ENCODE results near the gene WDR55.

WDR55 gene

DNA sequence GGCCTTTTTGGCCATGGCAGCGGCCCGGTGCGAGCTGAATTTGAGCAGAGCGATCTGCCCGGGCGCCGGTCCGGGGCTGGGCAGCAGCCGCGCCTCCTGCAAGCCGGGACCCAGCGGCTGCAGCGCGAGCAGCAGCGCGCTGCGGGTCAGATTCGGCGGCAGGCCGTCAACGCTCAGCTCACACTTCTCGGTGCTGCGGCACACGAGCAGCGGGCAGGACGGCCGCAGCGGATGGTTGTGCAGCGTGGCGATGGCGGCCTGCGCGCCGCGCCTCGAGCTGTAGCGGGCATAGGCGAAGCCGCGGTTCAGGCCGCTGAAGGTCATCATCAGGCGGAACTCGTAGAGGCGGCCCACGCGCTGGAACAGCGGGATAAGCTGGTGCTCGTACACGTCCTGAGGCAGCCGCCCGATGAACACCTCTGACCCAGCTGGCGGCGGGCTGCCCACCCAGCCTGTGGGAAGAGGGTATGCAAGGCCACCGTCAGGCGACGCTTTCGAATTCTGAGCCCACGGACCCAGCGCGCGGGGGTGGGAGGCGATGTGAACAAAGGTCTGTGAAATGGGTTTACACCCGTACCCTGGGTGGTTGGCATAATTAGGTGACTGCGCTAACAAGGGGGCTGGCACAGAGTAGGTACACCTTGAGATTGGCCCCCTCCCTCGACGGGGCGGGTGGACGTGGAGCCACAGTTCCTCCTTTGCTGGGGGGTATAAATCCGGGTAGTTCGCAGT, 7.9 kb downstream of the WDR55 start:
- Histone ChIP-seq H3K27me3 (replicated peaks in 2 of 5; ENCODE audit: control insufficient read depth in 4 of 5, insufficient read depth in 5 of 5, low read length in 4 of 5) (no peaks in the 10 kb centered on the region), H3K27ac (ENCODE audit: insufficient read depth in 1 of 2, low read depth in 1 of 2, low read length in 2 of 2, poor library complexity in 1 of 2, severe bottlenecking in 2 of 2) (no peak overlapping the region), H3K36me3 (ENCODE audit: control insufficient read depth in 4 of 4, insufficient read depth in 4 of 4, low read length in 3 of 4) (peaks cover 16 to 85% (median 62%) of the 10 kb centered on the region in 4 experiments), H3K9me3 (ENCODE audit: control extremely low read depth in 1 of 5, control insufficient read depth in 4 of 5, insufficient read depth in 2 of 5, low read depth in 1 of 5, low read length in 4 of 5) (no peaks in the 10 kb centered on the region), H3K4me3 (ENCODE audit: control insufficient read depth in 1 of 7, extremely low read depth in 1 of 7, insufficient read depth in 4 of 7, low read depth in 2 of 7, low read length in 6 of 7) (no peak overlapping the region), H3K4me1 (ENCODE audit: control extremely low read depth in 1 of 4, control insufficient read depth in 4 of 4, insufficient read depth in 4 of 4, low read length in 3 of 4) (no peaks in the 10 kb centered on the region)
- peak in 1 of 3 donors; percentile 44 for DNase-seq
- ChIA-PET CTCF (no interaction called here), POLR2A (interaction anchor here (0.5 kb wide), 1 partner anchor 279 kb away, joined by 3 read pairs; no protein-coding TSS in a partner anchor)
- WGBS (ENCODE audit: insufficient coverage) = 96% methylated on average over 60 of the region's 70 CpGs

DNA sequence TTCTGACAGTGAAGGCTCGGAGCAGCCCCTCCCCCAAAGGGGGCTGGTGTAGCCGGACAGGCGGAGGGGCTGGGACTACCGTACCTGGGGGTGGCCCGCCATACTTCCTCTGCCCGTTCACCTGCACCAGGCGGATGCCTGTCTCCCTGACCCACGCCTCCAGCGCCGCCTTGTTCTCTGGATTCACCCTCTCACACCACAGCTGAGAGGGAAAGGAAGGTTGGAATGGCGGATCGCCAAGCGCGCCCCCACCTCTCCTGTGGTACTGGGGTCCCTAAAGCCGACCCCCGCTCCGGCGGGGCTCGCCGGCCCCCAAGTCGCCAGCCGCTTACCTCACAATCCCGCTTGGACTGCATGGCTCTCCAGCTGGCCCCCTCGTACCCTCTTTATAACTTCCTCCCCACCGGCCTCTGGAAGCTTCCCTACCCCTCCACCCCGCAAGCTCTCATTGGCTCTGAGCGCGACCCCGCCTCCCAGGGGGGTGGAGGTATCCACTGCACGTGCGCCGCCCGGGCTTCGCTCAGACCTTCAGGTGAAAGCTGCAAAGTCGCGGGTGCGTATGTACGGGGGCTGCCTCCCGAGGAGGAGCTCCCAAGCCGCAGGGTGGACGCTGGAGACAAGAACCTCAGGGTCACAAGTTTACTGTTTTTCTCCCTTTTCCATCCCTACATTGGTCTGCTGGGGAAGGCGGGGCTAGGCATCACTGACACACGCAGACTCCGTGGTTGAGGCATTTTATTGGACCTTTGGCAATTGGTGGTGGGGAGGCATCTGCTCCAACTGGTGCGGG, 8.7 kb downstream of the WDR55 start, which contains the start of gene DND1:
TSS of gene DND1 (minus strand) at position 390 of the 790 bp plus-strand sequence. CDS start at position 356, 34 bp downstream.
- H3K36me3 ChIP-seq (ENCODE audit: control insufficient read depth in 4 of 4, insufficient read depth in 4 of 4, low read length in 3 of 4) = peaks cover 22 to 87% (median 60%) of the 10 kb centered on the region in 4 experiments

DNA sequence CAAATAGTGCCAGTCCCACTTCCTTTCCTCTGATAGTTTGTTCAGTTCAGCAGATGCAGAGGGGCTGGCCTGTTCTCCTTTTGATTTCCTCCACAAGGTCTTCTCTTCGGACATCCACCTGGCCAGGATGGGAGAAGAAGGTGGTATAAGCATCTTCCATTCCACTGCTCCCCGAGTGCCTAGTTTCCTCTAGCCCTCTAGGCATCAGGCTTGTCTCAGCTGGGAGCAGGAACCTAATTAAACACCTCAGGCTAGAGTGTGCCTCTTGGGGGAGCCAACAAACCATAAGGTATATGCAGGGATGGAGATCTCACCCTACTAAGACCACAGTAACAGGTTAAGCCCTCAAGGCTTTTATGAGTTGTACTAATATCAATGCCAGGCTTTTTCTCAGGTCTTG, 9.5 kb downstream of the WDR55 start:
- Histone ChIP-seq H3K36me3 (ENCODE audit: control insufficient read depth in 4 of 4, insufficient read depth in 4 of 4, low read length in 3 of 4) (peaks cover 23 to 84% (median 55%) of the 10 kb centered on the region in 4 experiments), H3K27ac (ENCODE audit: insufficient read depth in 1 of 2, low read depth in 1 of 2, low read length in 2 of 2, poor library complexity in 1 of 2, severe bottlenecking in 2 of 2) (no peak overlapping the region), H3K4me3 (ENCODE audit: control insufficient read depth in 1 of 7, extremely low read depth in 1 of 7, insufficient read depth in 4 of 7, low read depth in 2 of 7, low read length in 6 of 7) (no peak overlapping the region), H3K4me1 (ENCODE audit: control extremely low read depth in 1 of 4, control insufficient read depth in 4 of 4, insufficient read depth in 4 of 4, low read length in 3 of 4) (no peaks in the 10 kb centered on the region), H3K27me3 (replicated peaks in 2 of 5; ENCODE audit: control insufficient read depth in 4 of 5, insufficient read depth in 5 of 5, low read length in 4 of 5) (no peaks in the 10 kb centered on the region), H3K9me3 (ENCODE audit: control extremely low read depth in 1 of 5, control insufficient read depth in 4 of 5, insufficient read depth in 2 of 5, low read depth in 1 of 5, low read length in 4 of 5) (no peaks in the 10 kb centered on the region)
- DNase-seq = no peak
- no CpG with 5 or more reads among the region's 2 CpGs for WGBS (ENCODE audit: insufficient coverage)
- POLR2A ChIA-PET = no interaction called here
- CTCF ChIA-PET = interaction anchor here (0.8 to 1.0 kb wide), 2 partner anchors 10 to 105 kb away, joined by 3 read pairs; no protein-coding TSS in a partner anchor

More for the DNA sequence above, 8.7 kb downstream of the WDR55 start, which contains the start of gene DND1:
- ChIA-PET POLR2A (interaction anchor here (0.5 kb wide), 1 partner anchor 280 kb away, joined by 3 read pairs; no protein-coding TSS in a partner anchor), CTCF (interaction anchor here (1.0 kb wide), 1 partner anchor 104 kb away, joined by 3 read pairs; no protein-coding TSS in a partner anchor)
- Histone ChIP-seq H3K4me3 (ENCODE audit: control insufficient read depth in 1 of 7, extremely low read depth in 1 of 7, insufficient read depth in 4 of 7, low read depth in 2 of 7, low read length in 6 of 7) (no peak within 1 kb of the TSS), H3K27ac (ENCODE audit: insufficient read depth in 1 of 2, low read depth in 1 of 2, low read length in 2 of 2, poor library complexity in 1 of 2, severe bottlenecking in 2 of 2) (no peak within 1 kb of the TSS), H3K9me3 (ENCODE audit: control extremely low read depth in 1 of 5, control insufficient read depth in 4 of 5, insufficient read depth in 2 of 5, low read depth in 1 of 5, low read length in 4 of 5) (no peaks in the 10 kb centered on the region), H3K4me1 (ENCODE audit: control extremely low read depth in 1 of 4, control insufficient read depth in 4 of 4, insufficient read depth in 4 of 4, low read length in 3 of 4) (no peaks in the 10 kb centered on the region), H3K27me3 (replicated peaks in 2 of 5; ENCODE audit: control insufficient read depth in 4 of 5, insufficient read depth in 5 of 5, low read length in 4 of 5) (no peaks in the 10 kb centered on the region)
- no peak for DNase-seq
- 97% methylated on average over 41 of the region's 45 CpGs for whole genome bisulfite sequencing (ENCODE audit: insufficient coverage)

DNA sequence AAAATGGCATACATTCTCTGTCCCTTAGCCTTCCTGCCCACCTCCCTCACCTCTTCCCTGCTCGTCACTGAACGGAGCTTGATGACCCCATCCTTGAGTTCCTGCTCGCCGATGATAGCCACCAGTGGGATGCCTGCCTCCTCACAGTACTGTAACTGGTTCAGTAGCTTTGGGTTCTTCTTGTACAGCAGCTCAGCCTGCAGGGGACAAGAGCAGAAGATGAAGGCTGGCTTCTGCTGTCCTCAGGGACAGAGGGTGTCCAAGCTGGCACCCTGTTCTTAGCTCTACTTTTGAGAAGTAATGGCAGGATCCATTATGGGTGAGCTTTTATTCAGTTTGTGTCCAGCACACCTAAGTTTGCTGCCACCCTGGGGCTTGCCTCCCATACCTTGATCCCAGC, 9.9 kb downstream of the WDR55 start:
- Histone ChIP-seq H3K27ac (ENCODE audit: insufficient read depth in 1 of 2, low read depth in 1 of 2, low read length in 2 of 2, poor library complexity in 1 of 2, severe bottlenecking in 2 of 2) (no peak overlapping the region), H3K4me1 (ENCODE audit: control extremely low read depth in 1 of 4, control insufficient read depth in 4 of 4, insufficient read depth in 4 of 4, low read length in 3 of 4) (no peaks in the 10 kb centered on the region), H3K27me3 (replicated peaks in 2 of 5; ENCODE audit: control insufficient read depth in 4 of 5, insufficient read depth in 5 of 5, low read length in 4 of 5) (no peaks in the 10 kb centered on the region), H3K9me3 (ENCODE audit: control extremely low read depth in 1 of 5, control insufficient read depth in 4 of 5, insufficient read depth in 2 of 5, low read depth in 1 of 5, low read length in 4 of 5) (no peaks in the 10 kb centered on the region), H3K4me3 (ENCODE audit: control insufficient read depth in 1 of 7, extremely low read depth in 1 of 7, insufficient read depth in 4 of 7, low read depth in 2 of 7, low read length in 6 of 7) (no peak overlapping the region), H3K36me3 (ENCODE audit: control insufficient read depth in 4 of 4, insufficient read depth in 4 of 4, low read length in 3 of 4) (peaks cover 24 to 84% (median 54%) of the 10 kb centered on the region in 4 experiments)
- DNase-seq = no peak
- ChIA-PET POLR2A (interaction anchor here (0.6 kb wide), 1 partner anchor 19 kb away, joined by 6 read pairs; no protein-coding TSS in a partner anchor), CTCF (interaction anchor here (0.7 to 1.0 kb wide), 4 partner anchors 9 to 105 kb away, joined by 3 read pairs; partner anchors contain the start of genes HARS1 and HARS2)
- WGBS (ENCODE audit: insufficient coverage) = 100% methylated on average over 4 of the region's 4 CpGs

DNA sequence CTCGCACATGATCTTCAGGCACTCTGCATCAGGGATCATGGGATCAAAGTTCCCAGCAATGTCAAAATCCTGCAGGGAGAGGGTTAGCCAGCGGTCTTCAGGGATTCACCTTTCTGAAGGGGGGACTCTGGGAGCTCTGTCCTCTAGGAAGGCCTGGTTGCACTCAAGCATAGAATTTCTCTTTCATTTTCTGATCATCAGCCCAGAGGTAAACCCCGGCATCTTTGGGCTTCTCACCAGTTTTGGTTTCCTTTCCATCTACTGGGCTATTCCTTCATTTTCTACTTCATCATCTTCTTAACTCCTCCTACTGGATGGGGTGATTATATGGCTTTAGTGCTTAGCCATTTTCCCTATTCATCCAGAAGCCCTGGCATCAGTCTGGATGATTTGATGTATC, 13.2 kb downstream of the WDR55 start:
- ChIA-PET CTCF (interaction anchor here (1.6 kb wide), 1 partner anchor 9 kb away, joined by 5 read pairs; no protein-coding TSS in a partner anchor), POLR2A (interaction anchor here (0.7 kb wide), 1 partner anchor 438 kb away, joined by 3 read pairs; no protein-coding TSS in a partner anchor)
- Histone ChIP-seq H3K9me3 (ENCODE audit: control extremely low read depth in 1 of 5, control insufficient read depth in 4 of 5, insufficient read depth in 2 of 5, low read depth in 1 of 5, low read length in 4 of 5) (no peaks in the 10 kb centered on the region), H3K27me3 (replicated peaks in 2 of 5; ENCODE audit: control insufficient read depth in 4 of 5, insufficient read depth in 5 of 5, low read length in 4 of 5) (no peaks in the 10 kb centered on the region), H3K36me3 (ENCODE audit: control insufficient read depth in 4 of 4, insufficient read depth in 4 of 4, low read length in 3 of 4) (peaks cover 29 to 81% (median 57%) of the 10 kb centered on the region in 4 experiments), H3K27ac (ENCODE audit: insufficient read depth in 1 of 2, low read depth in 1 of 2, low read length in 2 of 2, poor library complexity in 1 of 2, severe bottlenecking in 2 of 2) (no peak overlapping the region), H3K4me1 (ENCODE audit: control extremely low read depth in 1 of 4, control insufficient read depth in 4 of 4, insufficient read depth in 4 of 4, low read length in 3 of 4) (no peaks in the 10 kb centered on the region), H3K4me3 (ENCODE audit: control insufficient read depth in 1 of 7, extremely low read depth in 1 of 7, insufficient read depth in 4 of 7, low read depth in 2 of 7, low read length in 6 of 7) (no peak overlapping the region)
- DNase-seq = no peak
- 93% methylated on average over 3 of the region's 3 CpGs for WGBS (ENCODE audit: insufficient coverage)

DNA sequence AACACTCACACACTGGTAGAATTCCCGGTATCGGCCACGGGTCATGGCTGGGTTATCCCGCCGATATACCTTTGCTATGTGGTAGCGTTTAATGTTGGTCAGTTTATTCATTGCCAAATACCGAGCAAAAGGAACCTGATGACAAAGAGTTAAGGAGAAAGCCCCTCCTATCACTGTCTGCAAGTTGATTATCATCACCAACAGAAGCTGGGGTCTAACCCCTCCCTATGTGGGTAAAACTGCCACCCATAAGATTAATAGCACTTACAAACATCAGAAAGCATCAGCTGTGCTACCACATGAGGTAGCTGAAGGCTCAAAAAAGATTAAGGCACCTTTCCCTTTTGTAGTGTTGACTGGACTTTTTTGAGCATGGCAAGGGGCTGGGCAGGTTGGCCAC, 14.3 kb downstream of the WDR55 start:
- Histone ChIP-seq H3K36me3 (ENCODE audit: control insufficient read depth in 4 of 4, insufficient read depth in 4 of 4, low read length in 3 of 4) (peaks cover 25 to 74% (median 54%) of the 10 kb centered on the region in 4 experiments), H3K27ac (ENCODE audit: insufficient read depth in 1 of 2, low read depth in 1 of 2, low read length in 2 of 2, poor library complexity in 1 of 2, severe bottlenecking in 2 of 2) (peak overlapping the region in 1 of 2 experiments; percentile 7), H3K27me3 (replicated peaks in 2 of 5; ENCODE audit: control insufficient read depth in 4 of 5, insufficient read depth in 5 of 5, low read length in 4 of 5) (no peaks in the 10 kb centered on the region), H3K4me3 (ENCODE audit: control insufficient read depth in 1 of 7, extremely low read depth in 1 of 7, insufficient read depth in 4 of 7, low read depth in 2 of 7, low read length in 6 of 7) (no peak overlapping the region), H3K4me1 (ENCODE audit: control extremely low read depth in 1 of 4, control insufficient read depth in 4 of 4, insufficient read depth in 4 of 4, low read length in 3 of 4) (no peaks in the 10 kb centered on the region), H3K9me3 (ENCODE audit: control extremely low read depth in 1 of 5, control insufficient read depth in 4 of 5, insufficient read depth in 2 of 5, low read depth in 1 of 5, low read length in 4 of 5) (no peaks in the 10 kb centered on the region)
- WGBS (ENCODE audit: insufficient coverage) = no CpG with 5 or more reads among the region's 7 CpGs
- peak; percentile 25 to 75 (median 48) for DNase-seq
- ChIA-PET POLR2A (no interaction called here), CTCF (interaction anchor here (1.4 kb wide), 1 partner anchor 11 kb away, joined by 3 read pairs; no protein-coding TSS in a partner anchor)

Data from common myeloid progenitor, CD34-positive (primary cell).